Suppressor macrophage treated with lipopolysaccharide for 4 hours (primary cell): ENCODE data around the gene RPL18A.
A peak's percentile ranks its signal among the peaks of the same experiment; 100 is the strongest.

Experiments used
- DNase-seq: peaks from one replicate; pipeline ENCODE4 v3.0.0-alpha.2; 2020

Gene RPL18A

GRCh38 chr19:17910791-17911360 is 51.2 kb downstream of the RPL18A start:
- DNase-seq, result peak; percentile 30
